Brain microvascular endothelial cell (primary cell): Measurements from ENCODE around the gene WWOX.

Source experiments
- DNase-seq: peaks from one replicate; pipeline ENCODE4 v3.0.0-alpha.2; 2020
- H3K27ac ChIP-seq: fragments of 250-450 bp; sonication (Bioruptor Pico); 2 replicates; pipeline ENCODE4 v1.5.1; 2020; ENCODE audit warnings: mild to moderate bottlenecking, moderate library complexity
- H3K27me3 ChIP-seq: fragments of 250-450 bp; sonication (Bioruptor Pico); replicated peaks from 2 replicates; pipeline ENCODE4 v1.5.1; 2020; ENCODE audit warnings: mild to moderate bottlenecking
- H3K36me3 ChIP-seq: fragments of 250-450 bp; sonication (Bioruptor Pico); replicated peaks from 2 replicates; pipeline ENCODE4 v1.5.1; 2020; ENCODE audit warnings: mild to moderate bottlenecking
- H3K4me3 ChIP-seq: 2 replicates; pipeline ENCODE4 v1.5.1; 2011; ENCODE audit warnings: low read depth, mild to moderate bottlenecking, control low read depth, low read length, moderate library complexity
- in situ Hi-C: cut with HindIII; loops from 2 replicates; pipeline ENCODE4 v1.10.0; 2017; ENCODE audit warnings: low sequenced_read_pairs, low pct_ligation_motif_present
- TF ChIP-seq, protein P1 (sequence below): IDR thresholded peaks from 2 replicates; pipeline ENCODE4 v1.5.1; 2011; ENCODE audit warnings: low read depth, mild to moderate bottlenecking, moderate library complexity, low read length, control low read depth, inconsistent platforms; ENCODE audit errors: missing control alignments

WWOX gene

DNA sequence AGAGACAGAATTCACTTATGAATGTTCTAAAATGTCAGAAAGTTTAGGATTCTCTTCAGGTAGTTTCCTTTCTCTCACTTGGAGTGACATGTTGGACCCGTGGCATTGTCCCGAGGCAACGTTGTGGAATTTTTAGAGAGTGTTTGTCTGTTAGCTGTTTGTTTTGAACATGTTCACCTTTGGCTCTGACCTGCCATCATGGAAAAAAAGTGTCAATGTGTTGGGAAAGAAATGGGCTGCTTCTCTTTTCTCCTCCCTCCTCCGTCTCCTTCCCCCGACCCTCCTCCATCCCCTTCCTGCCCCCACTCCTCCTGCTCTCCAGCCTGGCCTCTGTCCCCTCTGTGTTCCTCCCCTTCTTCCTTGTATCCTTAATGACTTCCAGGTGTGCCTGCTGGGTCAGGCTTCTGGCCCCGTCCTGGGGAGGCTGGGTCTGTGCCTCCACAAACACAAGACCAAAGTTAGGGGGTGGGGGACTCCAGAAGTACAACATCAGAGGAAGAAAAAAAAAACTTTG is 1038.0 kb downstream of the WWOX start:
- DNase-seq, result no peak
- in situ Hi-C loops, result no loop called here
- Histone ChIP-seq H3K36me3 (no peaks in the 10 kb centered on the region), H3K27ac (no peak overlapping the region), H3K27me3 (no peaks in the 10 kb centered on the region), H3K4me3 (no peak overlapping the region)
- TF ChIP-seq, protein P1, sequence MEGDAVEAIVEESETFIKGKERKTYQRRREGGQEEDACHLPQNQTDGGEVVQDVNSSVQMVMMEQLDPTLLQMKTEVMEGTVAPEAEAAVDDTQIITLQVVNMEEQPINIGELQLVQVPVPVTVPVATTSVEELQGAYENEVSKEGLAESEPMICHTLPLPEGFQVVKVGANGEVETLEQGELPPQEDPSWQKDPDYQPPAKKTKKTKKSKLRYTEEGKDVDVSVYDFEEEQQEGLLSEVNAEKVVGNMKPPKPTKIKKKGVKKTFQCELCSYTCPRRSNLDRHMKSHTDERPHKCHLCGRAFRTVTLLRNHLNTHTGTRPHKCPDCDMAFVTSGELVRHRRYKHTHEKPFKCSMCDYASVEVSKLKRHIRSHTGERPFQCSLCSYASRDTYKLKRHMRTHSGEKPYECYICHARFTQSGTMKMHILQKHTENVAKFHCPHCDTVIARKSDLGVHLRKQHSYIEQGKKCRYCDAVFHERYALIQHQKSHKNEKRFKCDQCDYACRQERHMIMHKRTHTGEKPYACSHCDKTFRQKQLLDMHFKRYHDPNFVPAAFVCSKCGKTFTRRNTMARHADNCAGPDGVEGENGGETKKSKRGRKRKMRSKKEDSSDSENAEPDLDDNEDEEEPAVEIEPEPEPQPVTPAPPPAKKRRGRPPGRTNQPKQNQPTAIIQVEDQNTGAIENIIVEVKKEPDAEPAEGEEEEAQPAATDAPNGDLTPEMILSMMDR, result no peak

DNA sequence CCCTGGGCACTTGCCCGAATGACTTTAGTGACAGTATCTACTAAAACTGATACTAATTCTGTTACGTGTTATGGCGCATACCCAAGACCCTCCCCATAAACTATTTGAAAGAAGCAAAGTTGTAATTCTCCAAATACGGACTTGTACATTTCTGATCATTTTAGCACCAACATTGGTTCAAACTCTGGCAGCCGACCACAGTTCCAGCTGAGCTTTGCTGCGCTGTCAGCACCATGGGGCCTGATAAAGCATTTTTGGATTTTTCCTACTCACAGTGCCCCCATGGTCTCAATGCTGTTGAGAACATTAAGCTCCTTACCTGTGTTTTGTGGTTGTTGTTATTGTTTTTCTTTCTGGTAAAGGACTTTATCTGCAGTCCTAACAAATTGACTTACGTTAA is 1040.3 kb downstream of the WWOX start:
- in situ Hi-C loops, result no loop called here
- no peak for DNase-seq
- TF ChIP-seq, protein P1, result no peak
- Histone ChIP-seq H3K27me3 (no peaks in the 10 kb centered on the region), H3K36me3 (no peaks in the 10 kb centered on the region), H3K27ac (no peak overlapping the region), H3K4me3 (no peak overlapping the region)

DNA sequence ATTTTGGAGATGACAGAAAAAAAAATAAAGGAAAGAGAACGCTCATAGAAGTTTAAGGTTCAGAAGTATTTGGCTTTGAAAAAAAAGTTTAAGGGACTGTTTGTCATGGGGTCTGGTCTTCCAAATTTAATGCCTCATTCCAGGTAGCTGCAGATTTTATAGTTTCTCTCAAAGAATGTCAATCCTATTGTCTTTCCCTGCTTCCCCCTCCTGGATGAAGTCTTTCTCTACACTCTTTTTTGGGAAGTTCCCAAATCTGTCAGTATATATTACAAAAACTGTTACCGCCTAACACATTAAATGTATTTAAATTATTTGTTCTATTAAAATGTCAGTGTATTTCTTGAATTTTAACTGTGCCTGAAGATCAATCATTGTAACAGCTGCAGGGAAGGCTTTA is 1043.6 kb downstream of the WWOX start:
- Histone ChIP-seq H3K4me3 (no peak overlapping the region), H3K27me3 (no peaks in the 10 kb centered on the region), H3K27ac (no peak overlapping the region), H3K36me3 (no peaks in the 10 kb centered on the region)
- TF ChIP-seq, protein P1, result no peak
- in situ Hi-C loops, result no loop called here
- DNase-seq, result no peak

DNA sequence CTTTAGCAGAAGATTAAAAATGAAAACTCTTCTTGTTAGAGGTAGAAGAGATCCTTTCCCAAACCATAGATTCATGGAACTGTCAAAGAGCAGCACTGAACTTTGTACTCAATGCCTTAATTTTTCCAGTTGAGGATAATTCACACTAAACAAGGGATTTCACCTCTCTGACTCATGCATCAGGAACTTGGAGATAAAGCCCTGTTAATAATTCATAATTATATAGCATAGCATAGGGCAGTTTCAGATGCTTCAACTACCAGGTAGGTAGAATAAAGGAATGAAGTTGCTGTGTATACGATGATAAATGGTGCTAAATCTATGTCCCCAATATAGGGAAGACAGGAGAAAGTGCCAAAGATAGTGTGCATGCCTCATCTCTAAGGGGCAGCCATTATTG is 1050.7 kb downstream of the WWOX start:
- no peaks in the 10 kb centered on the region for H3K36me3 ChIP-seq
- in situ Hi-C loops, result no loop called here
- TF ChIP-seq, protein P1, result no peak
- H3K27me3 ChIP-seq, result no peaks in the 10 kb centered on the region
- no peak overlapping the region for H3K4me3 ChIP-seq
- DNase-seq, result no peak
- no peak overlapping the region for H3K27ac ChIP-seq

DNA sequence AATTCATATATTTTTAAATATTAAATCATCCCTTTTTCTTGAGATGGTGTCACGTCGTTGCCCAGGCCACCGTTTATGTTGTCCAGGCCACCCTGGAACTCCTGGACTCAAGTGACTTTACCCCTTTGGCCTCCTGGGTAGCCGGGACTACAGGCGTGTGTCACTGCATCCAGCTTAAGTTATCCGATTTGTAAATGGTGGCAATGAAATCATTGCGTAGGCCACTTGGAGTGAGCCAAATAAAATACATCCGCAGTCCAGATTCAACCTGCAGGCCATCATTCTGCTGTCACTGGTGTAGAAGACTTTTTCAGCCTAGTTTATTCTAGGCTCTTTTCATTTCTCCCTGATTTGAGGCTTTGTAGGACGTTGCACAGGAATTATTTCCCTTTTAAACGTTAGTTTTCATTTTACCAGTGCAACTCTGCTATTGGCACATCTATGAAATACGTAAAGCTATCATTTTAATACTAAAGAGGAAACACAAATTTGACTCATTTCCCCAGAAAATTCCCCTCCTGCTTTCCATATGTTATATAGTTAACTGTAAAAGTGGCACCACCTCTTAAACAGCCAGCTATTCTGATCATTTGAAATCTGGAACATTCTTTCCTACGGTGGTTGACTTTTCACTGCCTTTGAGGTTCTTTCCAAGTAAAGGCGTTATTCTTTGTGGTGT is 1051.3 kb downstream of the WWOX start:
- TF ChIP-seq, protein P1, result no peak
- Histone ChIP-seq H3K4me3 (no peak overlapping the region), H3K27ac (no peak overlapping the region), H3K27me3 (no peaks in the 10 kb centered on the region), H3K36me3 (no peaks in the 10 kb centered on the region)
- no peak for DNase-seq
- in situ Hi-C loops, result no loop called here

DNA sequence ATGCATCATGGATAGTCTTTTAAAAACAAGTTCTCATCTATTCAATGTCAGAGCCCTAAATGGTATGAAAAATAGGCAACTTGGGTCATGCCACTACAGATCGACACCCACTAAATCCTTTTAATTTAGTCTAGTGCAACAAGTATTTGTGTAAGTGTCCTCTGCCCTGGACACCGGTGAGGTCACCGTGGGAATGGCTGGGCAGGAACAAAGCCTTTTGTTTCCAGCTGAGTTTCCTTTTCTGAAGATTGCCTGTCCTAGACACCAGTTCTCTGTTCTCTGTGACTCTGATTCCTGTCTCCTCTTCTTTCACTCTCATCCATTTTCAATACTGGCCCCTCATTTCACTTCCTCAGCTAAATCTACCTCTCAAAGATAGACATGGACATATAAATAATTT is 1054.6 kb downstream of the WWOX start:
- H3K4me3 ChIP-seq, result no peak overlapping the region
- in situ Hi-C loops, result no loop called here
- no peaks in the 10 kb centered on the region for H3K27me3 ChIP-seq
- TF ChIP-seq, protein P1, result no peak
- H3K36me3 ChIP-seq, result no peaks in the 10 kb centered on the region
- DNase-seq, result no peak
- no peak overlapping the region for H3K27ac ChIP-seq
